RWPE2 (cell line): ENCODE data around the gene EPHA7.

Experiments used
- ATAC-seq: fragments of 200-7000 bp; cut with Tn5 transposase; 3 replicates; pipeline ENCODE4 v1.9.1; 2021; ENCODE audit warnings: low read depth
- DNase-seq: peaks from one replicate; pipeline ENCODE4 v3.0.0-alpha.2; 2020; ENCODE audit warnings: low spot score
- H3K27ac ChIP-seq: fragments of 450-650 bp; 2 replicates; pipeline ENCODE4 v1.5.1; 2017; ENCODE audit warnings: mild to moderate bottlenecking; ENCODE audit not compliant: poor library complexity, severe bottlenecking
- H3K27me3 ChIP-seq: fragments of 250-450 bp; sonication (Bioruptor Pico); 2 replicates; pipeline ENCODE4 v1.5.1; 2021; ENCODE audit warnings: mild to moderate bottlenecking, moderate library complexity; ENCODE audit not compliant: insufficient read depth, poor library complexity, severe bottlenecking
- H3K36me3 ChIP-seq: fragments of 250-450 bp; sonication (Bioruptor Pico); 2 replicates; pipeline ENCODE4 v1.5.1; 2020; ENCODE audit warnings: low read depth, mild to moderate bottlenecking, moderate library complexity
- H3K4me1 ChIP-seq: fragments of 250-450 bp; sonication (Bioruptor Pico); 2 replicates; pipeline ENCODE4 v1.5.1; 2021; ENCODE audit warnings: mild to moderate bottlenecking, moderate library complexity; ENCODE audit not compliant: insufficient read depth, poor library complexity, severe bottlenecking
- H3K4me3 ChIP-seq: fragments of 250-450 bp; sonication (Bioruptor Pico); 2 replicates; pipeline ENCODE4 v1.5.1; 2021; ENCODE audit warnings: mild to moderate bottlenecking, moderate library complexity; ENCODE audit not compliant: severe bottlenecking
- H3K9me3 ChIP-seq: fragments of 250-450 bp; sonication (Bioruptor Pico); 2 replicates; pipeline ENCODE4 v1.5.1; 2021; ENCODE audit warnings: mild to moderate bottlenecking, moderate library complexity; ENCODE audit not compliant: severe bottlenecking
- TF ChIP-seq, protein P1 (sequence below): fragments of 450-650 bp; IDR thresholded peaks from one replicate; pipeline ENCODE4 v1.5.1; 2017; ENCODE audit warnings: mild to moderate bottlenecking, moderate library complexity; ENCODE audit not compliant: poor library complexity, severe bottlenecking

The EPHA7 gene

DNA sequence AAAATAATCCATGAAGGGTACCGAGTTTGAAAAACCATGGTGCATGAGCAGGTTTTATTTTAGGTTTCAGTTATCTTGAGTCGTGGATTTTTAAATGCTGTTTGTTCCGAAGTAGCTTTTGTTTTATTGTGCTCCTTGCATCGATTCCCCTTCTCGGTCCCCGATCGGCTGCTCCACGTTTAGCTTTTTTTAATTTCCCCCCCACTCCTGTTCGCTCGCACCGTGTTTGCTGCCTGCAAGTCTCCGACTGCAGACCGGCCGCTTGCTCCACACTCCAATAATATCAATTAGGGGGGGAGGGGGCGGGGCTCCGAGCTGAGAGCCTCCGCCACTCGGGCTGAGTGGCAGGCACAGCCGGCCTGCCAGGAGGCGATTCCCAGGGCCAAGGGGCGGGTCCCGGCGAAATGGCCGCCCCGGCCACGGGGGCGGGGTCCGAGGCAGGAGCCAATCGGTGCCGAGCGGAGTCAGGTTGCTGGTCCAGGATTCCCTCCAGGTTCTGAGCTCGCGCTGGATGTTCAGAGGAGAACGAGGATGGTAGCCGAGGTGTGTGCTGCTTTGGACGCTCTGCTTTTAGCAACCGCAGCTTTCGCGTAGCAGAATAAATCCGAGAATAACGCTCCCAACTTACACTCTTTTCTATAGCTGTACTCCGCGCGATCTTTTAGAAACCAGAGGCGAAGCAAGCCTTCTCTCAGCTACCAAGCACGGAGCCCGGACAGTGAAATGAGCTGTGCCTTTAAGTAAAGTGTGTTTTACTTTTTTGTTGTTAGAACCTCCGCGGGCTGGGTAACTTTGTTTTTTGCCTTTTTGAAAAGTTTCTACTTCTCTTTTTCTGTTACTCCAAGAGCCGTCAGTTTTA is at the start of gene EPHA7:
EPHA7 (minus strand) TSS at position 256 of the 859 bp plus-strand sequence; CDS start at position 38, 218 bp downstream.
- DNase-seq (peak; percentile 92), ATAC-seq (peak; percentile 83)
- TF ChIP-seq, protein P1, sequence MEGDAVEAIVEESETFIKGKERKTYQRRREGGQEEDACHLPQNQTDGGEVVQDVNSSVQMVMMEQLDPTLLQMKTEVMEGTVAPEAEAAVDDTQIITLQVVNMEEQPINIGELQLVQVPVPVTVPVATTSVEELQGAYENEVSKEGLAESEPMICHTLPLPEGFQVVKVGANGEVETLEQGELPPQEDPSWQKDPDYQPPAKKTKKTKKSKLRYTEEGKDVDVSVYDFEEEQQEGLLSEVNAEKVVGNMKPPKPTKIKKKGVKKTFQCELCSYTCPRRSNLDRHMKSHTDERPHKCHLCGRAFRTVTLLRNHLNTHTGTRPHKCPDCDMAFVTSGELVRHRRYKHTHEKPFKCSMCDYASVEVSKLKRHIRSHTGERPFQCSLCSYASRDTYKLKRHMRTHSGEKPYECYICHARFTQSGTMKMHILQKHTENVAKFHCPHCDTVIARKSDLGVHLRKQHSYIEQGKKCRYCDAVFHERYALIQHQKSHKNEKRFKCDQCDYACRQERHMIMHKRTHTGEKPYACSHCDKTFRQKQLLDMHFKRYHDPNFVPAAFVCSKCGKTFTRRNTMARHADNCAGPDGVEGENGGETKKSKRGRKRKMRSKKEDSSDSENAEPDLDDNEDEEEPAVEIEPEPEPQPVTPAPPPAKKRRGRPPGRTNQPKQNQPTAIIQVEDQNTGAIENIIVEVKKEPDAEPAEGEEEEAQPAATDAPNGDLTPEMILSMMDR, result no peak
- H3K9me3 ChIP-seq, result no peaks in the 10 kb centered on the region
- H3K4me1 ChIP-seq, result peaks cover 10% of the 10 kb centered on the region
- H3K4me3 ChIP-seq, result peak within 1 kb of the TSS; percentile 41
- peaks cover 71% of the 10 kb centered on the region for H3K27me3 ChIP-seq
- no peaks in the 10 kb centered on the region for H3K36me3 ChIP-seq
- peak within 1 kb of the TSS; percentile 52 for H3K27ac ChIP-seq

- Histone ChIP-seq H3K9me3 (no peaks in the 10 kb centered on the region), H3K36me3 (no peaks in the 10 kb centered on the region), H3K4me3 (no peak overlapping the region), H3K27me3 (no peaks in the 10 kb centered on the region), H3K4me1 (no peaks in the 10 kb centered on the region), H3K27ac (no peak overlapping the region)
- no peak for ATAC-seq
- TF ChIP-seq, protein P1, result no peak
- DNase-seq, result no peak
Measured at GRCh38 chr6:93468291-93468690, 48.9 kb upstream of the EPHA7 start.

DNA sequence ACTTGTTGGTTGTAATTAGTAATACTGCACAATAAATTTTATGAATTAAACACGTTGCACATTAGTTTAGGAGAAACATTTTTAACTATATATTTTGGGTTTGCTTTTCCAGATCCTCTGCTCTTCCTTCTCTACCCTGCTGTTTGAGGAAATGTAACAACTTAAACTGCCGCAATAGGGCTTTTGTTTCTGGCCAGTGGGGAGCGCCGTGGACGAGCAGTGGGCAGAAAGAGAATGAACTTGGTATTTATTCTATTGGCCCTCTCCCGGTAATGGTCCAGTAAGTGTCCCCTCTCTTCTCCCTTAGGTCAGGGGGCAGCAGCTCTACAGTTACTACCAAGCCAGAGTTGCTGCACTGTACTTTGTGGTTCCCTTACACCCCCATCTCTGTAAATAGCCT is 35.2 kb upstream of the EPHA7 start:
- DNase-seq, result no peak
- H3K27me3 ChIP-seq, result no peaks in the 10 kb centered on the region

DNA sequence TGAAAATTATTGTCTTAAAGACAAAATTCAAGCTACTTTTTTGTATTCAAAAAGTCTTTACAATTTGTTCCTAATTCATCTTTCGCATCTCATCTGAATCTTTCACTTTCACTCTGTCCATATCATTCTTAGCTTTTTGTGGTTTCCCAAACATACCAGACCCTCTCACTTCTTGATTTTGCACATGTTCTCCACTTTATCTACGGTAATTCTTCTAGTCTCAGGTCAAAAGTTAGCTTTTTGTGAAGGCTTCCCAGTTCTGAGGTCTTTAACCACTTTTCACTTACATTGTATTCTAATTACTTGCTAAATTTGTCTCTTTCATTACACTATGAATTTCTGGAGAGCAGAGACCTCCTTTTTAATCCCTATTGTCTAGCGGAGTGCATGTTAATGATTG is 34.6 kb upstream of the EPHA7 start:
- Histone ChIP-seq H3K27me3 (no peaks in the 10 kb centered on the region), H3K27ac (no peak overlapping the region), H3K4me1 (no peaks in the 10 kb centered on the region), H3K9me3 (no peaks in the 10 kb centered on the region), H3K4me3 (no peak overlapping the region), H3K36me3 (no peaks in the 10 kb centered on the region)
- DNase-seq (no peak), ATAC-seq (no peak)
- TF ChIP-seq, protein P1, result no peak

More for the DNA sequence above, 35.2 kb upstream of the EPHA7 start:
- TF ChIP-seq, protein P1, result no peak
- Histone ChIP-seq H3K9me3 (no peaks in the 10 kb centered on the region), H3K27ac (no peak overlapping the region), H3K4me1 (no peaks in the 10 kb centered on the region), H3K4me3 (no peak overlapping the region), H3K36me3 (no peaks in the 10 kb centered on the region)
- no peak for ATAC-seq

DNA sequence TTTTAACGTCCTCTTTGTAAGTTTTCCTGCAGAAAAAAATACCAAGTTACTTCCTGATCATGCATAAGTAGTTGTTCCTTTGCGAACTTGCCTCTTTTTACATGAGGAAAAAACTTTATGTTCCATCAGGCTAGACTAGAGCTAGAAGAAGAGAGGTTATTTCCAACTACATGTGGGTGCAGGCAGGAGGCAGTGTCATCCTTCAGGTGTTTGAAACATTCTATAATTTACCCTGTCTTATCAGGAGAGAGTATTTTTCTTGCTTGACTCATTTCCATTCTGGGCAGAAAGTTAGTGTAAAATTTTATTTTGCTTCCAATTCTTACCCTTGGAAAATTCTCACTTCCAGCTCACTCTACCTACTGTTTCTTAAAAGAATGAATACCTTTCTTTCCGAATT is 28.5 kb upstream of the EPHA7 start:
- Histone ChIP-seq H3K4me1 (no peaks in the 10 kb centered on the region), H3K4me3 (no peak overlapping the region), H3K27ac (no peak overlapping the region), H3K9me3 (no peaks in the 10 kb centered on the region), H3K36me3 (no peaks in the 10 kb centered on the region), H3K27me3 (no peaks in the 10 kb centered on the region)
- no peak for ATAC-seq
- TF ChIP-seq, protein P1, result no peak
- no peak for DNase-seq
